CD1c-positive myeloid dendritic cell (primary cell): ENCODE data around the gene PRKCE.

Experiments
- DNase-seq: peaks from one replicate; pipeline ENCODE4 v3.0.0-alpha.2; 2016; ENCODE audit errors: extremely low spot score

Gene PRKCE

DNA sequence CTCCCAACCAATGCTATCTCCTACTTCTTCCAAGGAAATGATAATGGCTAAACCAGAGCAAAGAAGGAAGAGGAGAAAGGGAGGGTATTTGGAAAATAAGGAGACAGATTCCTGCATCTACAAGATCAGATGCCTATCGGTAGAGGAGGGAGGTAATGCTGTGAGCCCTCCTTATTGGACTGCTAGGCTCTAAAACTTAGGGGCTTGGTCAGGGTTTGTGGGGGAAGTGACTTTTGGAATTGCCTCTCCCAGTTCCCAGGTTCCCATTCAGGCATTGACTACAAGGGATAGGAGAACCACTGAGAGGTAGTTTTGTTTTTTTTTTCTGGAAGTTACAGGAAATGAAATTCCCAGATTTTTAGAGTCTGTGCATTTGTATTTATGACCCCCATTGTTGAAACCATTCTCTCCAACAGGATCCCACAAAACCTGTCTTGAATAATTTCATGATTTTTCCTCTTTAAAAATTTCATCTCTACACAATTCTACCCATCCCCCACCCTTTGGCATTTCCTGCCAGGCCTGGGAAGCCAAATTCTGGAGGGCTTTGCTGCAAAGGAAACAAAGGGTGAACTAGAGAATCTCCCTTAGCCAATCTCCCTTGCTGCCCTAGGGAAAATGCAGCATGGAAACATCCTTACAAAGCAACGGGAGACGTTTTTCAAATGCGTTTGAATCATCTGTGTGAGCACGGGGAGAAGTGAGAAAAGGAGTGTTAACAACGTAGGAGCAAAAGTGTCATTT, 363.6 kb downstream of the PRKCE start:
- DNase-seq = no peak

DNA sequence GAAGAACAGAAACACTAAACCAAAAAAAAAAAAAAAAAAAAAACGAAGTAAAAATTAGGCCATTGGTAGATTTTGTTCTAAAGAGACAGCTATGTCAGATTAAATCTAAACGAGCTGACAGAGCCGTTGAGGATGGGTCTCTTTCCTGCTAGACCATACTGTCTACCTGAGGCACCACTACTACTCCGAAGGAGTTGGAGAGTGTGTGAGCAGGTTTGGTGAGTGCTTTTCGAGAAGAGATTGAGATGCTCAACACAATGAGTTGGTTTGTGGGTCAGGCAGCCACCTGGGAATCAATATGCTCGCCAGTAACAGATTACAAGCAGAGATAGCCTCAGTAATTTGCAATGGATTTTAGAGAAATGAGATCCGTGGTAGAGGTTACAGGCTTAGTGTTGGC, 364.2 kb downstream of the PRKCE start:
- DNase-seq = no peak

DNA sequence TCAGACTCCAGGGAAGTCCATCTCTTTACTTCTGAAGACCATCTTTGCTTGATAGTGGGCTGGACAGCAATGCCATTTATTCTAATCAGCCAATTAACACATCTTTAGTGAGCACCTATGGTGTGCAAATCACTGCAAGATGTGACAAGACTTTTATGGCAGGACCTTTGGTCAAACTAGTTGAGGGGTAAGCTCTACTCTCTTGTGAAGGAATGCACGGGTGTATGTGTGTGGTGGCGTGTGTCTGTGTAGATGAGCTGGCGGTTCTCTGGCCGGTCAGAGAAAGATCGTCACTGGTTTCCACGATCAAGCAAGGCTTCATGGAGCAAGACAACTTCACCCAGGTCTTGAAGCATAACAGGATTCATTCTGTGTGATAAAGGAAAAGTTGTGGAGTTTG, 364.6 kb downstream of the PRKCE start:
- no peak for DNase-seq

DNA sequence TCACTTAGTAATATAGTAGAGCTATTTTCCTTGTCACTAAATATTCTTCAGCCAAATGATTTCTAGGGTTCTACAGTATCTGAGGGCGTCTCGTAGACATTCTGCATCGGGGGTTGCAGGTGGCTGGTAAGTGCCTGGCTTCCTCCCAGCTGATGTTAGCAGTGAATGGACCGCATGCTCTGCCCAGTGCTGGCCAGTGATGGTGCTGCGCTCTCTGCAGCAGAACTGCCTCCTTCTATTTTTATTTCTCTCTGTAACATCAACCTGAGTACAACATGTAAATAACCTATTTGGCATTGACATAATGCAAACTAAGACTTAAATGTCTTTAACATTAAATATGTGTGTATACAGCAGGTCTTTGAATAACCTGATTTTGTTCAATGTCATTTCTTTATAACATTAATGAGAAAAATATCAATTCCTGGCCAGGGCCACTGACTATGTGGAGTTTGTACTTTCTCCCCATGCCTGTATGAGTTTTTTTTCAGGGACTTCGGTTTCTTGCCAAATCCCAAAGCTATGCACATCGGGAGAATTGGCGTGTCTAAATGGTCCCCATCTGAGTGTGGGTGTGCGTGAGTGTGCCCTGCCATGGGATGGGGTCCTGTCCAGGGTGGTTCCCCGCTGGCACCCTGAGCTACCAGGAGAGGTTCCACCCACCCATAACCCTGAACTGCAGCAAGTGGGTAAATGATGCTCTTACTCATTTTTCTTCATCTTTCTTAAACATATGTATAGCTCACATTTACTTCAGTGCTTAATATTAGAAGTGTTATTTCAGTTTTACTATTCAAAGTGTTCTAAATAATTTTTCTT, 367.5 kb downstream of the PRKCE start:
- DNase-seq = no peak

DNA sequence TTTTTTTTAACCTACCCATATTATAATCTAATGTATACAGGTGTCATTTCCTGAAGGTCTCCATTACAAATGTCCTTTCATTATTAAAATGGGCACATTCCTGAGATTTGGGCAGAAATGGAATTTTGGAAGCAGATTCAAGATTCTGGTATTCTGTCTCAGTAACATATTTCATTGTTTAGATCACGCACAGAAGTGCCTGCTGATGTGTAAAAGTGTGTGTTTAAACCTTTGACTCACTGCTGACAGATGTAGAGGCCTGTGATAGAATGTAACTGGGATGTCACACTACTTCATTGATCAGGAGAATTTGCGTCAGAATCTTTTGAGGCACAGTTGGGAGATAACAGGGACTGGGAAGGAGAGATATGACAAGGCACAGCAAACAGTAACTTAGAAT, 368.9 kb downstream of the PRKCE start:
- no peak for DNase-seq

DNA sequence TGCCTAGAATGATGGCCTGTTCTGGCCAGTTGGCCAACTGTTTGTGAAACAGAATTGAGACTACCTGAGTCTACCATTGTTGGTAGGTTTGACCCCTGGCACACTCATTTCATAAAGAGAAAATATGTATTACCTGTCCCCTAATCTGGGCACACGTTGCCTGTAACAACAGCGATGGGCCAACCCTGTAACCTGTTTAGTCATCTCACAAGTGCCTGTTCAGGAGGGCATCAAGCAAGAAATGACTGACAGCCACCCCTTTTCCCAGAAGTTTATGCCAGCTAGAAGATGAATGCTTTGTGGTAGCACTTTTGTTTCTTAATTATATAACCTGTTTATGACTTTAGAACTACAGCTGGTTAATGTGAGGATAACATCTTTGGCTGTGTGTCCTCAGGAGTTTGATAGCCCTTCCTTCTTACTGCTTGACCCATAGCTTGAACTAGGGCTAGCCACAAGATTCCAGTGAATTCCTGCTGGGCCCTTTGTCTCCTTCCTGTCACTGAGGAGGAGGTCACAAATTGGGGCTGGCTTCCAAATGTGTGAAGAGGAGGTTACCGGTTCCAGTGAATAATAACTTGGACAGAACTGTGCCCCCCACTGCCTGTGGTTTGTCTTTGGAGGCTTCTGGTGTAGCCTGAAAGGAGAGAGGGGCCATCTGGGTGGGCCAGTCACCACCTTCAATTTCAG, 371.8 kb downstream of the PRKCE start:
- no peak for DNase-seq

DNA sequence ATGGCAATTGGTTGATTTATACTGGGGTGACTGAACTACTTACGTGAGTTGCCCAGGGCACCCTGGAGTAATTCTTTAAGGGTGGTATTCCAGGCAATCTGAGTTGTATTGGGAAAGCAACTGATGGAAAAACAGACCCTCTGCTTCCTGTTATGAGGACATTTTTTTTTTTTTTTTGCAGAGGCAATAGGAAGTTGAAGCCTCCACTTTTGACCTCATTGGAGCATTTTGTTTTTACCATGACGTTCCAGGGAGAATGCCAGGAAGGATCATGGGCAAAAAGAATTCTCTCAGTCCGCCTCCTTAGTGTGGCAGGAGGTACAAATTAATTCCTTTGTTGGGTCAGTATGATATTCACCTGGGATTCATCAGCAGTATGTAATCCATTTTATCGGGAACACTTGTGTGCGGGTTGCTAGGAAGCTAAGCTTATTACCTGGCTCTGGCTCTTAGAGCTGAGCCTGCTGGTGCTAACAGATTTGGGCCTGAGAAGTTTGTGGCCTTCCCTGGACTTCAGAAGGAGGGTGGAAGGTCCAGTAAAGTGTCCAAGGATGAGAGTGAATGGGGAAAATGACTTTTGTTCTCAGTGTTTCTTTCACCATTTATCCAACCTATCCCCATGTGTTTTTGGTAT, 372.8 kb downstream of the PRKCE start:
- DNase-seq = no peak

DNA sequence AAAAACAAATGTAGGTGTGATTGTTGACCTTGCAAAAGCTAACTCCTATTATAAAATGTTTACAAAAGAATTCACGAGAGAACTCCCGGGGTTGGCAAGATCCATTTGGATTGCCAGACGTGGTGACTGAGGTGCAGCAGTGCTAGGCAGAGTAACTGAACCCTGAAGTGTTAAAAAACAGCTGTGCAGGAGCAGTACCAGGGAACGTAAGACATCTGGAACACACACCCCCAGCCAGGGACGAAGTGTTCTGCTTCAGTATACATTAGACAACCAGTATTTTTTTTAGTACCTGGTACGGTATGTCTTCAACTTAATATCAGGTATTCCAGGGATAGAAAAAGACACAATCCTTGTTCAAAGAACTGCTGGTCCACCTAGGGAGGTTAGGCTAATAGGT, 373.6 kb downstream of the PRKCE start:
- no peak for DNase-seq

DNA sequence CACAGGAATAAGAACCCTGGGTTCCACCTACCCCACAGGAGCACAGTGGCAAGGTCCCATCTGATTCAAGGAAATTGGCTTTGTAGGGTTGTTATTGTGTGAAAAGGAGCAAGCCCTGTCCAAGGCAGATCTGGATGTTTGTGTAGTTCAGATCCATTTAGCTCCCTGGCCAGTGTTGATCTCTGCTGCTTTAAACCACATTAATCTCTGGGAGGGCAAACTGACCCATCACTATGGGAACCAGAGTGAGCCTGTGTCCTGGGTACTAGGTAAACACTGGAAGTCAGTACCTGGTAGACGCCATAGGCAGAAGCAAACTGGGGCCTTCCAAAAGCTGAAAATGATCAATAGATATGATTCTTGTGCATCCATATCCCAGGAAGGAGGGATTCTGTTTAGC, 374.2 kb downstream of the PRKCE start:
- DNase-seq = no peak

DNA sequence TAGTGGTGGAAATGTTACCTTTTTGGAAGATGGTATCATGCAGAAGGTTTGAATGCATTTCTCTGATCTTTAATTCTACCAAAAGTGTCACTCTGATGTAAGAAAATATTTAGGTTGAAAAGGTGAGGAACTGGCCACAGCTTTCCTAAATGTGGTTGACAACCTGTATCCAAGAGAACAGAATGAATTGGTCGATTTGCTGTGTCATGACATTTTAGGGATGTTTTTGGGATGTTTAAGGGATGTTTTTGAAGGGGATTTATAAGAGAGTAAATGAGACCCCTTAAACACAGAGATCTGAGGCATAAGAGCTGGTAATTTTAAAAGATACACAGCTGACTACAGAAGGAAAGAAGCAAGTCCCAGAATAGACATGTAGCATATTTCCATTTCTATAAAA, 375.0 kb downstream of the PRKCE start:
- DNase-seq = no peak

DNA sequence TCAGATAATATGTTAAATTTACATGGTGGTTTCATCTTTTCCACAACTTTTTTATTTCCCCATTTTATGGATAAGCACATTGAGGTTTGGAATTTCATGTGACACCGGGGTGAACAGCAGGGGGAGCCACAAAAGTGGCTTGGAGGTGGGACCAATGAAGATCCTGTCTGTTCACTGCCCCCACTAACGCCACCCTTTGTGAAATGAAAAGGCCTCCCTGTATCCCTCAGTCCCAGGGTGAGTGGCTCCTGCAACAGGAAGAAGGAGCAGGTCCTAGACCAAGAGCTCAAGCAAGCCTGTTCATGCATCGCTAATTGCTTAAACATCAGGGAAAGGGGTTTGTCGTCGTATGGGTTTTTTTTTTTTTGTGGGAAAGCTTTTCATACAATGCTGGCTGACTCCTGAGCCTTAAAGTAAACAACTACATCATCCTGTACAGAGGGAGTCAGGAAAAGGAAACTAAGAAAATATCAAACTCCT, 377.9 kb downstream of the PRKCE start:
- no peak for DNase-seq

DNA sequence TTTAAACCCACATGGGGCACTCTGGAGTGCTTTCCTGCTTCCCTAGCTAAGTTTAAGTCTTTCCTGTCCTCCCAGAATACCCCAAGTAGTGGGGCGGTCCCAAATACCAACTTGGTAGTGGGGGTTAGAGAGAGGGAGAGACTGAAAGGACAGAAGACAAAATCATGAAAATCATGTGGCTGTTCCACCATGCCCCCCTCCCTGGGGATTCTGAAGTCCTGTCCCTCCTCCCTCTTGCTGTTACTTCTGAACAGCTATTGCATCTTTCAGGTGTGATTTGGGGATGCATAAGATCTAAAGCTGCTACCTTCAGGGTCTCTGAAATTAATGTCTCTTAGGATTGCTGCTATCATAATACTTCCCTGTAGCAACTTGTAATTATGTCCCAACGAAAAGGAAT, 378.9 kb downstream of the PRKCE start:
- DNase-seq = no peak

DNA sequence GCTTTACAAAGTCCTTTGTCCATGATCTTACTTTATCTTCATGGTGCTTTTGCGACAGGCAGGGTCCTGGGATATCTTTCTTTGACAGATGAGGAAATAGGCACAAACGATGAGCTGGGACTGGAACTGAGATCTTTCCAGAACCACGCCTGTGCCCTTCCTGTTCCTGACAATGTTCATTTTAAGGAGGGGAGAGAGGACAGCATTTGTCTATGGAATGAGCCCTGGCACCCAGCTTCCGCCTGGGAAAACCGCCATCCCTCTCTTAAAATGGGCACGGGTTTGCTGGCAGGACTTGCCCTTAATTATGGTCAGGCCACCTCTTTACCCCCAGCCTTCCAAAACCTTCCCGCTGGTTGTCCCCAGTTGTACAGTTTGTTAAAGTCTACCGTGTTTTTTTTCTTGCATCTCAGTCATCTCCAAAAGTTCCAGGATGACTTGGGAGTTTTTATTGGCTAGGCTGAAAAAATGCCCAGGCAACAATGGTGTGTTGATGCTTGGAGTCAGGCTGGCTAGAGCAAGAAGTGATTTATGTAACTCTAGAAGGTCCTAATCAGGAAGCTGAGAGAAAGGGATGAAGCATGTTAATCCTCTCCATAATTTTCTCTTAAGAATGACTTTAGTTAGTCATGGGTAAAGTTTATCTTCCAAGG, 380.8 kb downstream of the PRKCE start:
- no peak for DNase-seq

DNA sequence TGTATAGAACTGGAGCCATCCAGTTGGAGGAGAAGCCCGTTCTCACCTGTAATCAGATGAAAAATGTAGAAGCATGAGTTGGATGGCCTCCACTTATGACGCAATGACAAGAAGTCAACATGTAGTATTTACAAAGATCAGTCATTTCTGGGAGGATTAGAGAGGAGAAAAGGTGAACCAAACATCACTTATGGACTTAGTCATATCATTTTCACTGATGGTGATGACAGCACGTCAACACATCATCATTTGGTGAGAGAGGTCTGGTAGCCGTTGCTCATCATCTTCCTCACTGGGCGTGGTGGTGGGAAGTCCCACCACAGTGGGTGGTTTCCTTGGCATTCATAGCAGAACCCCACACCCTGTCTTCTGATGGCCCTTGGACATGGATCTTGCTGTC, 381.5 kb downstream of the PRKCE start:
- DNase-seq = no peak

DNA sequence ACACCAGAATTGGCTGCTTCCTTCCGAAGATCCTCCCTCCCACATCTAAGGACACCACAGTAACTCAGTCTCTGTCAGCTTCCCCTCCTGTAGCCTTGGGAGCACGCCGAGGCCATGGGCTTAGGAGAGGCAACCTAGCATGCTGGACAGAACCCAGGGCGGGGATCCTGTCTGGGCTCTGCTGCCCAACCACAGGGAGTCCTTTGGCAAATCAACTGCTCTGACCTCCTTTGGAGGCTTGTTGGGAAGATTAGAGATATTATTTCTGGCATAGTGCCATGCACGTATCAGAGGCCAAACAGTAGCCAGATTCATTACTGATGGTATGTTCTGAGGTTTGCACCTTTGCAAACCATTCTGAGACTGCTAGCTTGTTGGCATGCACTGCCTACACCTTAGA, 383.1 kb downstream of the PRKCE start:
- DNase-seq = no peak

DNA sequence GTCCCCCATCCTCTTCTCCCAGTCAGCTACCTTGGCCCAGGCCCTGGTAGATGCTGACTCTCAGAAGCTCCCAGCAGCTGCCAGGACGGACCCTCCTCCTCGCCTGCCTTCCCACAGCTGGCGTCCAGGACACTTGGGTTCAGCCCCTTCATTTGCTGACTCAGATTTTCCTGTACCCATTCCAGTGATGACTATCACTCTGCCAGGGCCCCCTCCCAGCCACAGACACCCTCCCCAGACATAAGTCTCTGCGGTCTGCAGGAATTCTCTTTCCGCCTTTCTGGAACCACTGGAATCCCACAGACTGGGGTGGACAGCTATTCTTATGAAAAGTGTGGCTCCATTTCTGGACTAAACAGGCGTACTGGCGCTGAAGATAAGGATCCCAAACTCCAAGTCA, 385.5 kb downstream of the PRKCE start:
- DNase-seq = no peak

DNA sequence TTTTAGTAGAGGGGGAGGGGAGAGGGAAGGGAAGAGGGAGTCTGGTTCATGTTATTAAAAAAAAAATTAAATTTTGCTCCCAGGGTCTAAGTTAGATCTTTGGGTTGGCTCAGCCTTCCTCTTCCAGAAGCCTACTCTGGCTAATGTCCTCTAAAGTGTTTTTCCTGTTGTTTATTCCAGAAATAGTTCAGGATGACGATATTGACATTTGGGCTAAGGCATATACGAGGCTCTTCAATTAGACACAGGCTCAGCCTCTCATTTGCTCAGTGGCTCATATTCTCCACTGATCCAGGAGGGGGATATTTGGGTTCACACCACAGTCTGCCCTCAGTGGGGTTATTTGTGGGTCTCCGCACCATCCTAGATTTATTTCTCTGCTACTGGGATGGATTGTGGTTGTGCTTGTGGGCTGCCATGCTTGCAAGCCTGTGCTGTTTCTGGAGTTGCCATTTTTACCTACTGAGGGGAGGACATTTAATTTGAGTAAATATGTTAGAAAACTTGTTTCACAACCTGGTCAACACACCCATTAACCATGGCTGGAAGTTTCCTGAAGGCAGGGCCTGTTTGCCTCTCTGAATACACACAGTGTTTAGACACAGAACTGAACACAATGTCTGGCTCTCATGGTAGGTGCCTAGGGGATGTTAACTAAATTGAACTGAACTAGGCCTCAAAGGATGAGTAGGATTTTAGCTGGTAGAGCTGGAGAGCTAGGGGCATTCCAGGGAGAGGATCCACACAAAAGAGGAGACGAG, 388.2 kb downstream of the PRKCE start:
- DNase-seq = no peak

DNA sequence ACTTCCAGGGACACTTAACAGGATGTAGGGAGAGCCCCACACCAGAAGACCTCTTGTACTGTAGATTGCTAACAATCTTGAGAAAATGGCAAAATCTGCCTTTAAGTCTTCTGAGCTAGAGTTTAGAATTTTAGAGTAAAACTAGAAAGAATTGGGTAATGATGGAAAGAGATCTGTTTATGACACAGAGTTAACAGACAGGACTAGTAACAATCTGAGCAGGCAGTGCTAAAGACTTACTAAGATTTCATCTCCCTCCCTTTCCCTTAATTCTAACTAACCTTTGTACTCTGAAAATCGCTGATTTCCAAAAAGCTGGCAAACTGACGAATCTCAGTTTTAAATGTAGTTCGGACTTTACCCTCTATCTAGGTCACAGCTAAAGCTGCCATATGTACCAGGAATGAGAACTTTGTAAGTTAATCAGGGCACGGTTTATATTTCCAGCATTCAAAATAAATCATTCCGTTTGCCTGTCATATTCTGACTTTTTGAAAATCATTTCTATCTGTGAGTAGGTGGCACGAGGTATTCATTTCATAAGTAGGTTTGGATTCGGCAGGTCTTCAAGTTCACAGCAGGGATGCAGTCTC, 389.2 kb downstream of the PRKCE start:
- no peak for DNase-seq

DNA sequence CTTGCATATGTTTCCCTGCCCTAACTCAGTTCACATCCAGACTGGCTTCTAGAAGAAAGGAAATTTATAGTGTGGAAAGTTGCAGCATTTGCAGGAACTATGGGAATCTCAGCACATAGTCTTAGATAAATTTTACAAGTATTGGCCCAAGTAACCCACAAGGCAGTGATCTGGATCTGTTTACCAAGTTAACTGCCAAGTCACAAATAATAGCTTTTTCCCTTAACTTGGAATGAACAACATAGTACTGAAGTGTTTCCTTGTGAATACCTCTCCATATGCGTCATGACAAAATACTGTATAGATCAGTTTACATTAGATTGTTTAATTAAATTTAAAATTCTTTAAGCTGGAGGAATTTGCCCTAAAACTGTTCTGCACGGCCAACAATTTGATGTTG, 390.0 kb downstream of the PRKCE start:
- no peak for DNase-seq

DNA sequence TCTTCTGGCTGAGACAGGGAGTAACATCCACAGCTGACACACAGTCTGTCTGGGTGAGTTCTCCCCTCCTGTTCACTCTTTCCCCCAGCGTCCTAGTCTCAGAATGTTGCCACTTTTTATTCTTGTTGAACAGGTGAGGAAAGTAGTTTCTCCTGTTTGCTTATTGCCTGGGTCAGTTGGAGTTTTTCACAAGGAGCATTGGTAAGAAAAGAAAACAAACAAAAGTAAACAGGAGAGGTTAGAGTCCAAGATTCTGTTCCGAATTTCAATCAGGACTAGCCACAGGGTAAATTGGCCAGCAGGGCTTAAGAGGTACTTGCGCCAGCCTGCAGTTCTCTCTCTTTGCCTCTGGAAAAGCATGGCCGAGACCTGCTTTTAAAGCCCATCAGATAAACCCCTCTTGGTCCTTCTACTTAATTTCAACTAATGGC, 390.7 kb downstream of the PRKCE start:
- DNase-seq = no peak

DNA sequence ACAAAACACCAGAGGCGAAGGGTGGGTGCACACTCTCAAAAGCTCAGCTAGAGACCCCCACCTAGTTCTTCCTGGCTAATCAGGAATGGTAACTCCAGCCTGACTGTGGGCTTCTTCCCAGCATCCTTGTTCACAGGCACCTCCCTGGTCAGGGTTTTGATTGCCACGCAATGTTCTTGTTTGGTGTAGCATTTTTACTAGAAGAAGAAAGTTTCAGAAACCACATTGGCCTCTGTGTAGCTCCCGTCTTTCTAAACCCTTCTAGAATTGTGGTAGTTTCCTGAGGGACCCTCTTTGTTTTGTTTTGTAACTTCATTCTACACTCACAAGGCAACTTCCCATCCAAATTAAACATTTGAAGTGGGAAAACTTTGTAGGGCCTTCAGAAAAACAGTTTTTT, 391.2 kb downstream of the PRKCE start:
- no peak for DNase-seq
